Right lobe of liver (tissue), 6 donors: ENCODE results near the gene HPN. TPM values are rescaled to one million over a fixed set of nuclear protein-coding genes. Genes with fewer than 3 reads are reported as not detected.

Experiments
- ATAC-seq, 4 donors: fragments of 200-7000 bp; cut with Tn5 transposase; one replicate each; pipeline ENCODE4 v1.9.1; 2020; ENCODE audit warnings: mild to moderate bottlenecking in 4 of 4, moderate library complexity in 4 of 4
- DNase-seq, 3 donors: peaks; one replicate each; pipeline ENCODE4 v3.0.0-alpha.2; 2020
- H3K27ac ChIP-seq, 3 donors: fragments of 200-600 bp; one replicate each; pipeline ENCODE4 v1.8.0; 2022
- H3K27me3 ChIP-seq, 2 donors: fragments of 200-600 bp; one replicate each; pipeline ENCODE4 v1.8.0; 2022
- H3K36me3 ChIP-seq, 4 donors: fragments of 200-600 bp; sonication (generic) in 1 of 4; one replicate each; pipeline versions ENCODE4 v1.5.1 to v1.8.0; 2017 to 2022; ENCODE audit warnings: control low read depth in 1 of 4
- H3K4me1 ChIP-seq, 4 donors: fragments of 200-600 bp; sonication (generic) in 1 of 4; one replicate each; pipeline versions ENCODE4 v1.5.1 to v1.8.0; 2017 to 2022; ENCODE audit warnings: control low read depth in 1 of 4
- H3K4me3 ChIP-seq, 3 donors: fragments of 200-600 bp; one replicate each; pipeline ENCODE4 v1.8.0; 2022
- H3K9me3 ChIP-seq, 4 donors: fragments of 200-600 bp; sonication (generic) in 1 of 4; one replicate each; pipeline versions ENCODE4 v1.5.1 to v1.8.0; 2017 to 2022; ENCODE audit warnings: control low read depth in 1 of 4
- POLR2A ChIP-seq: fragments of 450-650 bp; IDR thresholded peaks from one replicate; pipeline ENCODE4 v1.6.1; 2017; ENCODE audit warnings: antibody characterized with exemption, mild to moderate bottlenecking
- WGBS: methylation state at CpG from one replicate; pipeline ENCODE4 v1.1.6; 2018; ENCODE audit warnings: low coverage, low lambda C conversion rate; ENCODE audit not compliant: insufficient coverage; ENCODE audit errors: missing lambda C conversion rate; 5-methylcytosine and 5-hydroxymethylcytosine counted together
- intact Hi-C, 2 donors: fragments of 100-400 bp; cut with DNase I; formaldehyde crosslinking; loops; one replicate each; pipeline versions ENCODE4 v1.11.2 to v1.14.1; 2022
- total RNA-seq, 6 experiments: library from RNA; depleted of rRNA in 2 of 6; stranded (reverse); fragments of >200 nt in 2 of 6; fragmentation: NEBNext Ultra II Directional in 3 of 6; extraction: Animal tissue kit (Norgen Biotek cat#: 25700) in 3 of 6; gene quantifications; one replicate each; pipeline versions ENCODE4 v1.1.0 to v1.2.4, GENCODE V29; 2016 to 2023
- TF ChIP-seq, protein P1 (sequence below), 4 donors: fragments of 200-600 bp in 3 of 4; fragments of 450-650 bp in 1 of 4; IDR thresholded peaks; one replicate each; pipeline versions ENCODE4 v1.5.1 to v1.8.0; 2016 to 2022; ENCODE audit warnings: antibody characterized with exemption in 4 of 4, mild to moderate bottlenecking in 2 of 4
- donor health status: DM: no; HTN: yes; CAD: no.
- donor health status: DM: no; HTN: no; CAD: no.
- donor health status: DM: no; HTN: no; CAD: no.
- donor health status: DM: no; HTN: yes; CAD: no.
- donor health status: DM: no; HTN: yes; CAD: no.

HPN gene
- total RNA-seq, 6 experiments from 2014 or later: 285 to 486 (median 374) TPM

GRCh38 chr19:35008891-35009341, 32.6 kb upstream of the HPN start:
- Histone ChIP-seq H3K27me3 (no peaks in the 10 kb centered on the region), H3K27ac (no peak overlapping the region), H3K4me1 (peaks cover 0 to 22% (median 3%) of the 10 kb centered on the region in 4 donors), H3K9me3 (no peaks in the 10 kb centered on the region), H3K36me3 (peaks cover 0 to 5% (median 0%) of the 10 kb centered on the region in 4 donors), H3K4me3 (no peak overlapping the region)
- intact Hi-C loops: no loop called here
- WGBS: 64% methylated on average over 6 of the region's 12 CpGs
- TF ChIP-seq POLR2A: no peak
- TF ChIP-seq, protein P1, sequence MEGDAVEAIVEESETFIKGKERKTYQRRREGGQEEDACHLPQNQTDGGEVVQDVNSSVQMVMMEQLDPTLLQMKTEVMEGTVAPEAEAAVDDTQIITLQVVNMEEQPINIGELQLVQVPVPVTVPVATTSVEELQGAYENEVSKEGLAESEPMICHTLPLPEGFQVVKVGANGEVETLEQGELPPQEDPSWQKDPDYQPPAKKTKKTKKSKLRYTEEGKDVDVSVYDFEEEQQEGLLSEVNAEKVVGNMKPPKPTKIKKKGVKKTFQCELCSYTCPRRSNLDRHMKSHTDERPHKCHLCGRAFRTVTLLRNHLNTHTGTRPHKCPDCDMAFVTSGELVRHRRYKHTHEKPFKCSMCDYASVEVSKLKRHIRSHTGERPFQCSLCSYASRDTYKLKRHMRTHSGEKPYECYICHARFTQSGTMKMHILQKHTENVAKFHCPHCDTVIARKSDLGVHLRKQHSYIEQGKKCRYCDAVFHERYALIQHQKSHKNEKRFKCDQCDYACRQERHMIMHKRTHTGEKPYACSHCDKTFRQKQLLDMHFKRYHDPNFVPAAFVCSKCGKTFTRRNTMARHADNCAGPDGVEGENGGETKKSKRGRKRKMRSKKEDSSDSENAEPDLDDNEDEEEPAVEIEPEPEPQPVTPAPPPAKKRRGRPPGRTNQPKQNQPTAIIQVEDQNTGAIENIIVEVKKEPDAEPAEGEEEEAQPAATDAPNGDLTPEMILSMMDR (IDR thresholded peaks at IDR 0.05): no peak
- no peak for DNase-seq
- ATAC-seq: no peak

DNA sequence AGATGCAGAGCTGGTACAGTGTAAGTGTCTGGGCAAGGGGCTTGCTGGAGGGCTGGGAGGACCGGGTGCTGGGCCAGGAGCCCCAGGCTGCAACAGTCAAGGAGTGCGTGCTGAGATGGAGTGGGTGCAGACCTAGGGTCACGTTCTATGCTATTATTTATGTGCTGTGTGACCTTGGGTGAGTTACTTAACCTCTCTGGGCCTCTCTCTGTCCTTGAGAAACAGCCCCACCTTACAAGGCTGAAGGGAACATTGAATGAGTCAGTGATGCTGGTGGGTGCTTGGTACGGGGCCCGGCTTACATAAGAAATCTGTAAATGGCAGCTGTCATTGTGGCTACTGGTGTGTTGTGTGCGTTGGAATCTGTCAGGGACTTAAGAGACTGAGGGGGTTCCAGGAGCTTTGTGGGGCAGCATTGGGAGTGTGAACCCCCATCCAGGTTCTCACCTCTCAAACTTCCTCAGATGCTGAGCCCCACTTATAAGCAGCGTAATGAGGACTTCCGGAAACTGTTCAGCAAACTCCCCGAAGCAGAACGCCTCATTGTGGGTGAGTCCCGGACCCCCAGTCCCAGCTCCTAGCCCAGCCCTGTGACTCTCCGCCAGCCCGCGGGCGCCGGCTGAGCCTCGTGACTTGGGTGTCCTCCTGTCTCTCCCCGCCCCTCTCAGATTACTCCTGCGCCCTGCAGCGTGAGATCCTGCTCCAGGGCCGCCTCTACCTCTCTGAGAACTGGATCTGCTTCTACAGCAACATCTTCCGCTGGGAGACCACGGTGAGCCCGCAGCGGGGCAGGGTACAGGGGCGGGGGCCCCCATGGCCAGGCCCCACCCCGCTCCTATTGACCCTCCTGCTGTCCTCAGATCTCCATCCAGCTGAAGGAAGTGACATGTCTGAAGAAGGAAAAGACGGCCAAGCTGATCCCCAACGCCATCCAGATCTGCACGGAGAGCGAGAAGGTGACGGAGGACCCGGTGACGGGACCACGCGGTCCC, 31.8 kb upstream of the HPN start:
- no peaks in the 10 kb centered on the region for H3K9me3 ChIP-seq
- H3K27ac ChIP-seq: no peak overlapping the region
- no peaks in the 10 kb centered on the region for H3K27me3 ChIP-seq
- H3K36me3 ChIP-seq: peaks cover 0 to 5% (median 0%) of the 10 kb centered on the region in 4 donors
- no peak for ATAC-seq
- TF ChIP-seq POLR2A: no peak
- TF ChIP-seq, protein P1 (IDR thresholded peaks at IDR 0.05): no peak
- DNase-seq: no peak
- WGBS: 81% methylated on average over 5 of the region's 36 CpGs
- peaks cover 0 to 22% (median 3%) of the 10 kb centered on the region in 4 donors for H3K4me1 ChIP-seq
- no peak overlapping the region for H3K4me3 ChIP-seq
- intact Hi-C loops: loop anchor here (5.0 kb wide), 1 partner anchor 37 kb away; no protein-coding TSS in a partner anchor

DNA sequence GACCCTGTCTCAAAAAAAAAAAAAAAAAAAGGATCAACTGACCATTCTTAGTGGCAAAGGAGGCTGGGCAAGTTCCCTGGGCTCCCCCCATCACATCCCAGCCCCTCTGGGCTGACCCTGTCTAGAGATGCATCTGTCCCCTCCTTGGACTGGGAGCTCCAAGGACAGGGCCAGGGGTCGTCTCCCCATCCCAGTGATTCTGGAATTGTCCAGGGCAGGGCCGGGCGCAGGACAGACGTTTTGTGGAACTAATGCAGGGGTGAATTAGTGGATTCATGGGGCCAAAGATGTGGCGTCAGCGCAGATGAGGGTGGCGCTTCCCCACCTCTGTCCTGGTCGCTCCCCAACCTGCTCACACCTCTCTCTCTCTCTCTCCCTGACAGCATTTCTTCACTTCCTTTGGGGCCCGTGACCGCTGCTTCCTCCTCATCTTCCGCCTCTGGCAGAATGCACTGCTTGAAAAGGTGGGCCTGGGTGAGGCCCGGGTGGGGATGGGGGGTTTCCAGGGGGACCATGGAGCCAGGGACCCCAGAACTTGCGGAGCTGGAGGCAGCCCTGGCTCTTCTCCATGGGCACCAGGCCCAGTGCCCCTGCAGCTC, 30.3 kb upstream of the HPN start:
- DNase-seq (peak in 1 of 3 donors; percentile 67), ATAC-seq (peak in 1 of 4 donors; percentile 13)
- H3K4me3 ChIP-seq: no peak overlapping the region
- peaks cover 0 to 6% (median 1%) of the 10 kb centered on the region in 4 donors for H3K36me3 ChIP-seq
- H3K27me3 ChIP-seq: no peaks in the 10 kb centered on the region
- H3K4me1 ChIP-seq: peaks cover 0 to 13% (median 3%) of the 10 kb centered on the region in 4 donors
- no peak overlapping the region for H3K27ac ChIP-seq
- WGBS: 76% methylated on average over 12 of the region's 13 CpGs
- H3K9me3 ChIP-seq: no peaks in the 10 kb centered on the region
- TF ChIP-seq POLR2A: no peak
- TF ChIP-seq, protein P1 (IDR thresholded peaks at IDR 0.05): no peak
- intact Hi-C loops: loop anchor here (5.0 kb wide), 1 partner anchor 39 kb away; no protein-coding TSS in a partner anchor

- intact Hi-C loops: loop anchor here (5.0 kb wide), 1 partner anchor 40 kb away; no protein-coding TSS in a partner anchor
- peaks cover 0 to 6% (median 1%) of the 10 kb centered on the region in 4 donors for H3K36me3 ChIP-seq
- H3K4me3 ChIP-seq: no peak overlapping the region
- H3K27me3 ChIP-seq: no peaks in the 10 kb centered on the region
- H3K27ac ChIP-seq: no peak overlapping the region
- H3K9me3 ChIP-seq: no peaks in the 10 kb centered on the region
- TF ChIP-seq POLR2A: no peak
- TF ChIP-seq, protein P1 (IDR thresholded peaks at IDR 0.05): no peak
- peaks cover 0 to 8% (median 3%) of the 10 kb centered on the region in 4 donors for H3K4me1 ChIP-seq
- ATAC-seq (peak in 2 of 4 donors; percentile 1 to 15), DNase-seq (no peak)
- WGBS: no CpG with 5 or more reads among the region's 18 CpGs
Measured at GRCh38 chr19:35011737-35012682, 29.5 kb upstream of the HPN start.
